ENCODE results near the gene BAIAP3.

GRCh38 chr16:1398351-1398750 is 64.9 kb downstream of the BAIAP3 start:
- TF ChIP-seq CTCF (IDR thresholded peaks at IDR 0.05) (no peak), POLR2A (IDR thresholded peaks at IDR 0.05) (no peak)
